ENCODE measurements around the gene GLOD5. TPM values are rescaled to one million over a fixed set of nuclear protein-coding genes. Genes with fewer than 3 reads are reported as not detected.

The GLOD5 gene
- polyA plus RNA-seq, 1 donor from 2014 or later: not detected

- Histone ChIP-seq H3K9me2 (ENCODE audit: insufficient read depth, low read length) (no peaks in the 10 kb centered on the region), H3K4me2 (ENCODE audit: low read length) (no peak overlapping the region), H3K9me3 (ENCODE audit: low read length) (no peaks in the 10 kb centered on the region), H4K20me1 (ENCODE audit: insufficient read depth) (no peaks in the 10 kb centered on the region), H3K27ac (ENCODE audit: low read length) (no peak overlapping the region), H3K9ac (ENCODE audit: low read length) (no peak overlapping the region), H2AFZ (ENCODE audit: low read depth, low read length) (no peak overlapping the region), H3F3A (ENCODE audit: insufficient read depth, low read length, poor library complexity, severe bottlenecking) (no peaks in the 10 kb centered on the region), H3K4me3 (ENCODE audit: low read length) (no peak overlapping the region), H3K36me3 (ENCODE audit: insufficient read depth, low read length) (no peaks in the 10 kb centered on the region), H3K27me3 (ENCODE audit: insufficient read depth, low read depth, low read length) (no peaks in the 10 kb centered on the region), H3K79me2 (replicated peaks; ENCODE audit: insufficient read depth, low read length) (no peaks in the 10 kb centered on the region)
- TF ChIP-seq, protein P1, sequence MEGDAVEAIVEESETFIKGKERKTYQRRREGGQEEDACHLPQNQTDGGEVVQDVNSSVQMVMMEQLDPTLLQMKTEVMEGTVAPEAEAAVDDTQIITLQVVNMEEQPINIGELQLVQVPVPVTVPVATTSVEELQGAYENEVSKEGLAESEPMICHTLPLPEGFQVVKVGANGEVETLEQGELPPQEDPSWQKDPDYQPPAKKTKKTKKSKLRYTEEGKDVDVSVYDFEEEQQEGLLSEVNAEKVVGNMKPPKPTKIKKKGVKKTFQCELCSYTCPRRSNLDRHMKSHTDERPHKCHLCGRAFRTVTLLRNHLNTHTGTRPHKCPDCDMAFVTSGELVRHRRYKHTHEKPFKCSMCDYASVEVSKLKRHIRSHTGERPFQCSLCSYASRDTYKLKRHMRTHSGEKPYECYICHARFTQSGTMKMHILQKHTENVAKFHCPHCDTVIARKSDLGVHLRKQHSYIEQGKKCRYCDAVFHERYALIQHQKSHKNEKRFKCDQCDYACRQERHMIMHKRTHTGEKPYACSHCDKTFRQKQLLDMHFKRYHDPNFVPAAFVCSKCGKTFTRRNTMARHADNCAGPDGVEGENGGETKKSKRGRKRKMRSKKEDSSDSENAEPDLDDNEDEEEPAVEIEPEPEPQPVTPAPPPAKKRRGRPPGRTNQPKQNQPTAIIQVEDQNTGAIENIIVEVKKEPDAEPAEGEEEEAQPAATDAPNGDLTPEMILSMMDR (IDR thresholded peaks at IDR 0.05; ENCODE audit: poor library complexity, severe bottlenecking): no peak
- no peak for TF ChIP-seq EZH2 (IDR thresholded peaks at IDR 0.05; ENCODE audit: borderline replicate concordance, insufficient read depth, low read length, poor library complexity, severe bottlenecking)
- no peak for TF ChIP-seq TAF1 (IDR thresholded peaks at IDR 0.05; ENCODE audit: low read depth)
- no peak for TF ChIP-seq POLR2AphosphoS5 (IDR thresholded peaks at IDR 0.05)
- no peak for TF ChIP-seq RAD21 (conservative IDR thresholded peaks at IDR 0.05)
- no peak for TF ChIP-seq MXI1 (conservative IDR thresholded peaks at IDR 0.05; ENCODE audit: poor library complexity, severe bottlenecking)
- no peak for TF ChIP-seq EP300 (conservative IDR thresholded peaks at IDR 0.05; ENCODE audit: poor library complexity, severe bottlenecking)
- TF ChIP-seq REST (IDR thresholded peaks at IDR 0.05; ENCODE audit: borderline replicate concordance): no peak
- no peak for TF ChIP-seq SMC3 (conservative IDR thresholded peaks at IDR 0.05; ENCODE audit: poor library complexity)
These were observed 46.5 kb upstream of the GLOD5 start for GRCh38 chrX:48715072-48715471.

DNA sequence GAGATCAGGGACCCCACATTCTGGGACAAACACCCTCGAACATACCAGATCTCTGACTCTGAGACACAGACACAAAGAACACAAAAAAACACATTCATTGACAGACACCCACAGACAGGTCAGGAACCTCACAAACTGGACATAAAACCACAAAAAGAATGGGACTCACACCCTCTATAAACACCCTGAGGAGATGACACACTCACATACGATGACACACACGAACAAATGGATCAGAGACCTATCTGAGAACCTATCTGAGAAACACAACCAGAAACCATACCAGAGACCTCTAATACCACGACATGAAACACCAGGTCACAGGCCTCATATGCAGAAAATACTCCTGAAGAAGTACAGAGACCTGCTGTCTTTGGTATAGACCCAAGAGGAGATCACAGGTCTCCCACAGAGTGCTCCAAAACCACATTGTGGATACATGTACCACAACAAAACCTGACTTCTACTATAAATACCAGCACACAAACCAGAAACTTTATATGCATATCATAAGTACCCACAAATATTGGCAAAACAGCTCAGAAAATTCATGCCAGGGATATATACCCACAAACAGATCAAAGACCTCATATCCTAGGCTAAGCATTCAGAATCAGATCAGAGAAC, 45.6 kb upstream of the GLOD5 start:
- Histone ChIP-seq H3K9ac (ENCODE audit: low read length) (no peak overlapping the region), H3K79me2 (replicated peaks; ENCODE audit: insufficient read depth, low read length) (no peaks in the 10 kb centered on the region), H2AFZ (ENCODE audit: low read depth, low read length) (no peak overlapping the region), H3K9me3 (ENCODE audit: low read length) (no peaks in the 10 kb centered on the region), H3K27ac (ENCODE audit: low read length) (no peak overlapping the region), H3K9me2 (ENCODE audit: insufficient read depth, low read length) (no peaks in the 10 kb centered on the region), H3K4me3 (ENCODE audit: low read length) (no peak overlapping the region), H3F3A (ENCODE audit: insufficient read depth, low read length, poor library complexity, severe bottlenecking) (no peaks in the 10 kb centered on the region), H3K4me2 (ENCODE audit: low read length) (no peak overlapping the region), H3K36me3 (ENCODE audit: insufficient read depth, low read length) (no peaks in the 10 kb centered on the region), H4K20me1 (ENCODE audit: insufficient read depth) (no peaks in the 10 kb centered on the region), H3K27me3 (ENCODE audit: insufficient read depth, low read depth, low read length) (no peaks in the 10 kb centered on the region)
- TF ChIP-seq, protein P1 (IDR thresholded peaks at IDR 0.05; ENCODE audit: poor library complexity, severe bottlenecking): no peak
- TF ChIP-seq POLR2AphosphoS5 (IDR thresholded peaks at IDR 0.05) (no peak), SMC3 (conservative IDR thresholded peaks at IDR 0.05; ENCODE audit: poor library complexity) (no peak), REST (IDR thresholded peaks at IDR 0.05; ENCODE audit: borderline replicate concordance) (no peak), EP300 (conservative IDR thresholded peaks at IDR 0.05; ENCODE audit: poor library complexity, severe bottlenecking) (no peak), RAD21 (conservative IDR thresholded peaks at IDR 0.05) (no peak), MXI1 (conservative IDR thresholded peaks at IDR 0.05; ENCODE audit: poor library complexity, severe bottlenecking) (no peak), EZH2 (IDR thresholded peaks at IDR 0.05; ENCODE audit: borderline replicate concordance, insufficient read depth, low read length, poor library complexity, severe bottlenecking) (no peak), TAF1 (IDR thresholded peaks at IDR 0.05; ENCODE audit: low read depth) (no peak)

Measured in neural cell (in vitro differentiated cells).